Endothelial cell (in vitro differentiated cells): ENCODE measurements around the gene EOLA1. TPM values are rescaled to one million over a fixed set of nuclear protein-coding genes. Genes with fewer than 3 reads are reported as not detected.
A peak's percentile ranks its signal among the peaks of the same experiment; 100 is the strongest.

Experiments used
- DNase-seq: peaks from one replicate; pipeline ENCODE4 v3.0.0; 2021; ENCODE audit warnings: low spot score
- H3K27ac Mint-ChIP-seq: one replicate; pipeline ENCODE4 v1.8.0; 2021; ENCODE audit warnings: mixed read lengths, inconsistent platforms; ENCODE audit not compliant: unreplicated experiment
- H3K27me3 Mint-ChIP-seq: one replicate; pipeline ENCODE4 v1.8.0; 2021; ENCODE audit warnings: mild to moderate bottlenecking, moderate library complexity, mixed read lengths, inconsistent platforms; ENCODE audit not compliant: unreplicated experiment
- H3K36me3 Mint-ChIP-seq: one replicate; pipeline ENCODE4 v1.8.0; 2021; ENCODE audit warnings: mild to moderate bottlenecking, low read depth, mixed read lengths, inconsistent platforms; ENCODE audit not compliant: unreplicated experiment
- H3K4me1 Mint-ChIP-seq: one replicate; pipeline ENCODE4 v1.8.0; 2021; ENCODE audit warnings: mild to moderate bottlenecking, mixed read lengths, inconsistent platforms; ENCODE audit not compliant: unreplicated experiment
- H3K4me3 Mint-ChIP-seq: one replicate; pipeline ENCODE4 v1.8.0; 2021; ENCODE audit warnings: mild to moderate bottlenecking, mixed read lengths, inconsistent platforms; ENCODE audit not compliant: unreplicated experiment
- H3K9me3 Mint-ChIP-seq: one replicate; pipeline ENCODE4 v1.8.0; 2021; ENCODE audit warnings: mixed read lengths, inconsistent platforms; ENCODE audit not compliant: unreplicated experiment
- CTCF ChIP-seq: fragments of 200-600 bp; sonication (generic); IDR thresholded peaks from one replicate; pipeline ENCODE4 v1.5.0; 2021; ENCODE audit warnings: antibody characterized with exemption; ENCODE audit not compliant: unreplicated experiment
- long read RNA-seq: library from polyadenylated mRNA; unstranded; transcript quantifications from one replicate; pipeline ENCODE4 v2.0.0, GENCODE V29; 2020; ENCODE audit not compliant: unreplicated experiment
- total RNA-seq: library from RNA; stranded (reverse); fragmentation: NEBNext Ultra II Directional; extraction: Animal tissue kit (Norgen Biotek cat#: 25700); gene quantifications from one replicate; pipeline ENCODE4 v1.2.1, GENCODE V29; 2021; ENCODE audit not compliant: unreplicated experiment

Gene EOLA1
- total RNA-seq = 57.4 TPM
- long read RNA-seq, transcript CXorf40A-211 (5 exons, 1,204 nt) = minor isoform, 15 of 59 reads
- long read RNA-seq, transcript CXorf40A-204 (5 exons, 1,403 nt) = major isoform, 16 of 59 reads
- long read RNA-seq, partial matches to known transcripts = 2 of 59 reads
- long read RNA-seq, other reads (novel, unspliced or antisense) = 19 of 59 reads

- peak within 1 kb of the TSS; percentile 91 for H3K4me3 Mint-ChIP-seq
- DNase-seq = peak; percentile 7
- TF ChIP-seq CTCF = no peak
- peaks cover 24% of the 10 kb centered on the region for H3K4me1 Mint-ChIP-seq
- peaks cover 13% of the 10 kb centered on the region for H3K27me3 Mint-ChIP-seq
- peak within 1 kb of the TSS; percentile 95 for H3K27ac Mint-ChIP-seq
- H3K36me3 Mint-ChIP-seq = peaks cover 8% of the 10 kb centered on the region
- H3K9me3 Mint-ChIP-seq = no peaks in the 10 kb centered on the region
Observed at GRCh38 chrX:149540621-149541520, at the start of gene EOLA1. EOLA1 (plus strand) TSS chrX:149541012; CDS start chrX:149545631, 4,619 bp downstream.

- H3K27me3 Mint-ChIP-seq = peaks cover 3% of the 10 kb centered on the region
- H3K36me3 Mint-ChIP-seq = peaks cover 17% of the 10 kb centered on the region
- no peak for DNase-seq
- no peaks in the 10 kb centered on the region for H3K4me1 Mint-ChIP-seq
- no peak overlapping the region for H3K4me3 Mint-ChIP-seq
- H3K27ac Mint-ChIP-seq = no peak overlapping the region
- no peaks in the 10 kb centered on the region for H3K9me3 Mint-ChIP-seq
- TF ChIP-seq CTCF = no peak
Observed at GRCh38 chrX:149491812-149492211, 49.0 kb upstream of the EOLA1 start.

- no peak for TF ChIP-seq CTCF
Observed at GRCh38 chrX:149493567-149494562, 46.9 kb upstream of the EOLA1 start.

GRCh38 chrX:149494844-149495565, 45.8 kb upstream of the EOLA1 start:
- Mint-ChIP-seq H3K27me3 (peaks cover 3% of the 10 kb centered on the region), H3K36me3 (peaks cover 24% of the 10 kb centered on the region), H3K4me1 (no peaks in the 10 kb centered on the region), H3K4me3 (peak overlapping the region; percentile 31), H3K9me3 (no peaks in the 10 kb centered on the region), H3K27ac (no peak overlapping the region)
- TF ChIP-seq CTCF = no peak
- DNase-seq = no peak

More at GRCh38 chrX:149493567-149494562, 46.9 kb upstream of the EOLA1 start:
- Mint-ChIP-seq H3K36me3 (peaks cover 28% of the 10 kb centered on the region), H3K27me3 (peaks cover 3% of the 10 kb centered on the region), H3K27ac (no peak overlapping the region), H3K4me1 (no peaks in the 10 kb centered on the region), H3K4me3 (no peak overlapping the region), H3K9me3 (no peaks in the 10 kb centered on the region)
- DNase-seq = no peak
